ENCODE data around the gene GINS3.

Gene GINS3

DNA sequence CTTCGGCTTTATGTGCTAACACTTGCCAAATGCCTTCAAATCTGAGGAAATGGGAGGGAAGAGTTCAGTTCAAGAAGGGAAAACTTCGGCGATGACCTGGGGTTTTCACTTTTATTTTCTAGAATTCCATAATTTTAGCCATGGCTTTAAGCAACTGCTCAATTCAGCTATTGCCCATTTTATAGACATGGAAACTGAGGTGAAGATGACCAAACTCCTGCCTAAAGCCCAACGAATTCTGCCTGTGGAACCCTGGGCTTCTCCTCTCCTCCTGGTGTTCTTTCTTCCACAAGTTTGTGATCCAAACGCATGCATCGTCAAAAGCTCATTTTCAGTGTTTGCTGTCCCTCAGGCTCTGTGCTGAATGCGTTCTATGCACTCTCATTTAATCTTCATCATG, 58.3 kb downstream of the GINS3 start:
- WGBS, 2 donors (ENCODE audit: extremely low coverage in 2 of 2, insufficient read length in 2 of 2, insufficient replicate concordance in 1 of 2): no CpG with 5 or more reads among the region's 7 CpGs
- no peak overlapping the region for H4K8ac ChIP-seq (ENCODE audit: low read depth, low read length)
- DNase-seq (ENCODE audit: low spot score): no peak
- no peak overlapping the region for H3K4me2 ChIP-seq (ENCODE audit: insufficient read depth, low read length, poor library complexity, severe bottlenecking)
- no peak overlapping the region for H2BK120ac ChIP-seq (ENCODE audit: low read depth, low read length)
- H2BK5ac ChIP-seq (ENCODE audit: low read length): no peak overlapping the region
- H3K36me3 ChIP-seq (replicated peaks in 1 of 2; ENCODE audit: control insufficient read depth in 2 of 2, insufficient read depth in 2 of 2, low read length in 2 of 2): no peaks in the 10 kb centered on the region
- H3K18ac ChIP-seq (ENCODE audit: low read length): no peak overlapping the region
- no peak overlapping the region for H2AFZ ChIP-seq (ENCODE audit: low read length)
- no peaks in the 10 kb centered on the region for H3K9me3 ChIP-seq (replicated peaks in 1 of 2; ENCODE audit: control insufficient read depth in 2 of 2, insufficient read depth in 1 of 2, low read depth in 1 of 2, low read length in 2 of 2)
- no peaks in the 10 kb centered on the region for H3K79me1 ChIP-seq (ENCODE audit: low read depth, low read length)
- H3K14ac ChIP-seq (ENCODE audit: low read length): no peak overlapping the region
- H2BK15ac ChIP-seq (ENCODE audit: low read length): no peak overlapping the region
- H3K4me1 ChIP-seq (ENCODE audit: control insufficient read depth in 2 of 2, insufficient read depth in 1 of 2, low read depth in 1 of 2, low read length in 2 of 2): peaks cover 0 to 4% of the 10 kb centered on the region in 2 donors
- no peak overlapping the region for H3K27ac ChIP-seq (replicated peaks; ENCODE audit: low read length)
- no peak overlapping the region for H3K23ac ChIP-seq (ENCODE audit: low read depth, low read length, poor library complexity)
- H3K9ac ChIP-seq (ENCODE audit: low read depth, low read length, poor library complexity): no peak overlapping the region
- H3K4ac ChIP-seq (ENCODE audit: low read length): no peak overlapping the region
- H3K27me3 ChIP-seq (ENCODE audit: control insufficient read depth in 3 of 3, insufficient read depth in 3 of 3, low read depth in 1 of 3, low read length in 3 of 3): peaks cover 0 to 18% (median 0%) of the 10 kb centered on the region in 3 experiments
- H3K4me3 ChIP-seq (ENCODE audit: low read length in 2 of 2): no peak overlapping the region
- H2AK5ac ChIP-seq (ENCODE audit: low read depth, low read length): no peak overlapping the region
- no peak overlapping the region for H2BK12ac ChIP-seq (ENCODE audit: low read length)
- no peak overlapping the region for H4K91ac ChIP-seq (ENCODE audit: low read depth, low read length, poor library complexity)

GRCh38 chr16:58451265-58451689, 59.0 kb downstream of the GINS3 start:
- no peak overlapping the region for H3K9ac ChIP-seq (ENCODE audit: low read depth, low read length, poor library complexity)
- H3K4me3 ChIP-seq (ENCODE audit: low read length in 2 of 2): no peak overlapping the region
- no peaks in the 10 kb centered on the region for H3K36me3 ChIP-seq (replicated peaks in 1 of 2; ENCODE audit: control insufficient read depth in 2 of 2, insufficient read depth in 2 of 2, low read length in 2 of 2)
- no peak overlapping the region for H3K18ac ChIP-seq (ENCODE audit: low read length)
- H3K4me1 ChIP-seq (ENCODE audit: control insufficient read depth in 2 of 2, insufficient read depth in 1 of 2, low read depth in 1 of 2, low read length in 2 of 2): peaks cover 4 to 5% of the 10 kb centered on the region in 2 donors
- no peak overlapping the region for H3K4me2 ChIP-seq (ENCODE audit: insufficient read depth, low read length, poor library complexity, severe bottlenecking)
- no peaks in the 10 kb centered on the region for H3K79me1 ChIP-seq (ENCODE audit: low read depth, low read length)
- DNase-seq (ENCODE audit: low spot score): no peak
- no peak overlapping the region for H3K27ac ChIP-seq (replicated peaks; ENCODE audit: low read length)
- H3K14ac ChIP-seq (ENCODE audit: low read length): peak overlapping the region; percentile 4
- H3K9me3 ChIP-seq (replicated peaks in 1 of 2; ENCODE audit: control insufficient read depth in 2 of 2, insufficient read depth in 1 of 2, low read depth in 1 of 2, low read length in 2 of 2): no peaks in the 10 kb centered on the region
- H4K91ac ChIP-seq (ENCODE audit: low read depth, low read length, poor library complexity): no peak overlapping the region
- WGBS, 2 donors (ENCODE audit: extremely low coverage in 2 of 2, insufficient read length in 2 of 2, insufficient replicate concordance in 1 of 2): no CpG with 5 or more reads among the region's 3 CpGs
- H3K4ac ChIP-seq (ENCODE audit: low read length): no peak overlapping the region
- H2BK5ac ChIP-seq (ENCODE audit: low read length): no peak overlapping the region
- H2BK15ac ChIP-seq (ENCODE audit: low read length): peak overlapping the region; percentile 13
- H2AK5ac ChIP-seq (ENCODE audit: low read depth, low read length): no peak overlapping the region
- H3K27me3 ChIP-seq (ENCODE audit: control insufficient read depth in 3 of 3, insufficient read depth in 3 of 3, low read depth in 1 of 3, low read length in 3 of 3): peaks cover 0 to 22% (median 0%) of the 10 kb centered on the region in 3 experiments
- no peak overlapping the region for H2AFZ ChIP-seq (ENCODE audit: low read length)
- H2BK12ac ChIP-seq (ENCODE audit: low read length): no peak overlapping the region
- no peak overlapping the region for H4K8ac ChIP-seq (ENCODE audit: low read depth, low read length)
- no peak overlapping the region for H3K23ac ChIP-seq (ENCODE audit: low read depth, low read length, poor library complexity)
- H2BK120ac ChIP-seq (ENCODE audit: low read depth, low read length): no peak overlapping the region

GRCh38 chr16:58451945-58452401, 59.7 kb downstream of the GINS3 start:
- no peak overlapping the region for H2BK12ac ChIP-seq (ENCODE audit: low read length)
- no CpG with 5 or more reads among the region's 1 CpG for WGBS, 2 donors (ENCODE audit: extremely low coverage in 2 of 2, insufficient read length in 2 of 2, insufficient replicate concordance in 1 of 2)
- no peak overlapping the region for H3K9ac ChIP-seq (ENCODE audit: low read depth, low read length, poor library complexity)
- H3K27ac ChIP-seq (replicated peaks; ENCODE audit: low read length): no peak overlapping the region
- H2BK120ac ChIP-seq (ENCODE audit: low read depth, low read length): no peak overlapping the region
- no peaks in the 10 kb centered on the region for H3K9me3 ChIP-seq (replicated peaks in 1 of 2; ENCODE audit: control insufficient read depth in 2 of 2, insufficient read depth in 1 of 2, low read depth in 1 of 2, low read length in 2 of 2)
- H3K14ac ChIP-seq (ENCODE audit: low read length): no peak overlapping the region
- no peak overlapping the region for H2BK15ac ChIP-seq (ENCODE audit: low read length)
- H2BK5ac ChIP-seq (ENCODE audit: low read length): no peak overlapping the region
- H3K23ac ChIP-seq (ENCODE audit: low read depth, low read length, poor library complexity): no peak overlapping the region
- H3K4me2 ChIP-seq (ENCODE audit: insufficient read depth, low read length, poor library complexity, severe bottlenecking): no peak overlapping the region
- H3K36me3 ChIP-seq (replicated peaks in 1 of 2; ENCODE audit: control insufficient read depth in 2 of 2, insufficient read depth in 2 of 2, low read length in 2 of 2): no peaks in the 10 kb centered on the region
- H4K91ac ChIP-seq (ENCODE audit: low read depth, low read length, poor library complexity): no peak overlapping the region
- peaks cover 0 to 26% (median 0%) of the 10 kb centered on the region in 3 experiments for H3K27me3 ChIP-seq (ENCODE audit: control insufficient read depth in 3 of 3, insufficient read depth in 3 of 3, low read depth in 1 of 3, low read length in 3 of 3)
- peaks cover 5% of the 10 kb centered on the region in 2 donors for H3K4me1 ChIP-seq (ENCODE audit: control insufficient read depth in 2 of 2, insufficient read depth in 1 of 2, low read depth in 1 of 2, low read length in 2 of 2)
- no peaks in the 10 kb centered on the region for H3K79me1 ChIP-seq (ENCODE audit: low read depth, low read length)
- H3K18ac ChIP-seq (ENCODE audit: low read length): no peak overlapping the region
- H4K8ac ChIP-seq (ENCODE audit: low read depth, low read length): no peak overlapping the region
- H3K4ac ChIP-seq (ENCODE audit: low read length): no peak overlapping the region
- H3K4me3 ChIP-seq (ENCODE audit: low read length in 2 of 2): no peak overlapping the region
- no peak overlapping the region for H2AK5ac ChIP-seq (ENCODE audit: low read depth, low read length)
- no peak for DNase-seq (ENCODE audit: low spot score)
- H2AFZ ChIP-seq (ENCODE audit: low read length): no peak overlapping the region

DNA sequence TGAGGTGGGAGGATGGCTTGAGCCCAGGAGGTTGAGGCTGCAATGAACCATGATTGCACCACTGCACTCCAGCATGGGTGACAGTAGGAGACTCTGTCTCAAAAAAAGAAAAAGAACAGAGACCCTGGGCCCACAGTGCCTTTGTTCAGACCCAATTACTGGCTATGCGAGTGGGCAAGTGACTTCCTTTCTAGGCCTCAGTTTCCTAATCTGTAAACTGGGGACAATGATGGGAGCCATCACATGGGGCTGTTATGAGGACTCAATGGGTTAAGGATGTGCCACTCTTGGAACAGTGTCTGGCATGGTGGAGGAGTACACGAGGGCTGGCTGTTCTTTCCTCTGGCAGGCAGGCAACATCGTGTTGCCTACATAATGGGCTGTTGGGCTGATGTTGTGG, 60.4 kb downstream of the GINS3 start:
- no CpG with 5 or more reads among the region's 3 CpGs for WGBS, 2 donors (ENCODE audit: extremely low coverage in 2 of 2, insufficient read length in 2 of 2, insufficient replicate concordance in 1 of 2)
- Histone ChIP-seq H3K79me1 (ENCODE audit: low read depth, low read length) (no peaks in the 10 kb centered on the region), H3K4me2 (ENCODE audit: insufficient read depth, low read length, poor library complexity, severe bottlenecking) (no peak overlapping the region), H3K9me3 (replicated peaks in 1 of 2; ENCODE audit: control insufficient read depth in 2 of 2, insufficient read depth in 1 of 2, low read depth in 1 of 2, low read length in 2 of 2) (no peaks in the 10 kb centered on the region), H2AFZ (ENCODE audit: low read length) (no peak overlapping the region), H3K14ac (ENCODE audit: low read length) (no peak overlapping the region), H3K4ac (ENCODE audit: low read length) (no peak overlapping the region), H2BK120ac (ENCODE audit: low read depth, low read length) (no peak overlapping the region), H2BK15ac (ENCODE audit: low read length) (no peak overlapping the region), H2AK5ac (ENCODE audit: low read depth, low read length) (no peak overlapping the region), H4K91ac (ENCODE audit: low read depth, low read length, poor library complexity) (no peak overlapping the region), H3K18ac (ENCODE audit: low read length) (no peak overlapping the region), H3K4me3 (ENCODE audit: low read length in 2 of 2) (no peak overlapping the region), H2BK5ac (ENCODE audit: low read length) (no peak overlapping the region), H2BK12ac (ENCODE audit: low read length) (no peak overlapping the region), H3K23ac (ENCODE audit: low read depth, low read length, poor library complexity) (no peak overlapping the region), H3K4me1 (ENCODE audit: control insufficient read depth in 2 of 2, insufficient read depth in 1 of 2, low read depth in 1 of 2, low read length in 2 of 2) (peaks cover 5% of the 10 kb centered on the region in 2 donors), H3K27me3 (ENCODE audit: control insufficient read depth in 3 of 3, insufficient read depth in 3 of 3, low read depth in 1 of 3, low read length in 3 of 3) (peaks cover 0 to 31% (median 0%) of the 10 kb centered on the region in 3 experiments), H3K27ac (replicated peaks; ENCODE audit: low read length) (no peak overlapping the region), H3K36me3 (replicated peaks in 1 of 2; ENCODE audit: control insufficient read depth in 2 of 2, insufficient read depth in 2 of 2, low read length in 2 of 2) (no peaks in the 10 kb centered on the region), H3K9ac (ENCODE audit: low read depth, low read length, poor library complexity) (peak overlapping the region; percentile 64), H4K8ac (ENCODE audit: low read depth, low read length) (no peak overlapping the region)
- DNase-seq (ENCODE audit: low spot score): no peak
